Renal cortex interstitium (tissue), 11 donors: ENCODE results near the gene TGM5. TPM values are rescaled to one million over a fixed set of nuclear protein-coding genes. Genes with fewer than 3 reads are reported as not detected.
"Not testable (repeated sequence)": the region's sequence is repeated elsewhere in the genome, so short reads cannot be mapped to it uniquely, and the experiment has no call there.

Experiments
- DNase-seq, 11 donors: peaks; one replicate each; pipeline ENCODE4 v3.0.0-alpha.2; 2013; ENCODE audit warnings: low read depth in 9 of 11, low spot score in 4 of 11; ENCODE audit errors: extremely low read depth in 1 of 11
- polyA plus RNA-seq, 3 donors: library from polyadenylated mRNA; unstranded; fragments of 120-200 nt; gene quantifications; one replicate each; pipeline ENCODE4 v1.2.1, GENCODE V29; 2013; ENCODE audit not compliant: insufficient read length in 3 of 3

TGM5 gene
- polyA plus RNA-seq, 3 donors = not detected

DNA sequence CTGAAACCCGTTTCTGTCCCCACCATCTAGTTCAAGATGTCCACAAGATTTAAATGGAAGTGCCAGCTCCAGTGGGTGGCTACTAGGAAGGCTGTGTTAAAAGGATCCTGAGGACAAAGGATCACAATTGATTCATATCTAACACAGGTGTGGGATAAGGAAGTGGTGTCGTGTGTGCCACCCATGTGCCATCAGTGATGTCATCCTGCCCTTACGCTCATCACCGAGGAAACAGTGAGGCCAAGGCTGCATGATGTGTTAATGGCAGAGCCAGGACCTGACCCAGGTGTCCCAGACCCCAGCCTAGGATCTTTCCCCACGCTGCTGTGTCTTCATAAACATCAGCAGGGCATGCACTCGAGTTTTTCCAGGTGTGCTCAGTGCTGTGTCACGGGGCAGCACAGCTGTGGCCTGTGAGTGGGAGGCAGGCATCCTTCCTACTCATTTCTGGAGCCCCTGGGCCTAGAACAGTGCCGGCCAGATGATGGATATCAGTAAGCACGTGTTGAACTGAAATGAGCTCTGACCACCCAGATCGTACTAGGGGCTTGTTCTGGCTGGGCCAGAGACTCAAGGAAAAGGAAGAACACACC lies 10.6 kb upstream of the TGM5 start:
- no peak for DNase-seq

GRCh38 chr15:43276563-43277200 lies 10.0 kb upstream of the TGM5 start:
- no peak for DNase-seq

GRCh38 chr15:43275740-43276562 lies 9.2 kb upstream of the TGM5 start:
- DNase-seq = no peak

DNA sequence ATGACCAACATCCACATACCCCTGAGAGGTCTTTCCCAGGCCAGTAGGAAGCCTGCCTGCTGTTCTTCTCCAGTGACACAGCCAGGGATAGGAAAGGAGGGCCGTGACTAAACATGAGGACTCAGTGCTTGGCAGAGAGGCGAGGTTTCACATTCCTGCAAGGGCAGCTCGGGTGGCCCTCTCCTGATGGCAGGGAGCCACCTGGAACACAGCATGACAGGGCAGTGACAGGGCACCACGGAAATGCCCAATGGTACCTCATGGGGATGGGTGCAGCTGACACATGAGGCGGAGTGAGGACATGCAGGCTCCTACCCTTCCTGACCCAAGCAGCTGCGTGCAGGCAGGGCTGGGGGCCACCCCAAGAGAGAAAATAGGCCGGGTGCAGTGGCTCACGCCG lies 7.4 kb upstream of the TGM5 start:
- no peak for DNase-seq

DNA sequence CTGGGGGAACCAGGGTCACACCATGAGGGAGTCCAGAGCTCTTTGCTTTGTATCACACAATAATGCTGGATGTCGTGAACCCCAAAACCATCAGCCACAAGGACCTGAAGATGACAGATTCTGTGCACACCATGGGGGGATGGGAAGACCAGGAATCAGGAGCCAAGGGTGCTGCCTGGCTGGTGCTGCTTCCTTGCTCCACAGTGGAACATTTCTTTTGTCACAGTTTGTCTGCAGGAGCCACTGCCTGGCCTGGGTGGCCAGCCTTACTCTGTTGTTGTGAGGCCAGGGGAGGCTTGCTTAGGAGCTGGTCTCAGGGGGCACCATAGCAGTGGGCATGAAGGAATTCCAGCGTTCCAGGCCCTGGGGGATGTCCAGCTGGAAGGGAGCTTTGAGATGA lies 6.5 kb upstream of the TGM5 start:
- no peak for DNase-seq

GRCh38 chr15:43271908-43272307 lies 5.2 kb upstream of the TGM5 start:
- DNase-seq = not testable (repeated sequence)

- peak in 1 of 11 donors; percentile 14 for DNase-seq
These were observed 4.1 kb upstream of the TGM5 start for GRCh38 chr15:43270676-43271306.

GRCh38 chr15:43270113-43270665 lies 3.5 kb upstream of the TGM5 start:
- DNase-seq = no peak

- DNase-seq = no peak
These were observed 1.7 kb upstream of the TGM5 start for GRCh38 chr15:43268111-43269105.

DNA sequence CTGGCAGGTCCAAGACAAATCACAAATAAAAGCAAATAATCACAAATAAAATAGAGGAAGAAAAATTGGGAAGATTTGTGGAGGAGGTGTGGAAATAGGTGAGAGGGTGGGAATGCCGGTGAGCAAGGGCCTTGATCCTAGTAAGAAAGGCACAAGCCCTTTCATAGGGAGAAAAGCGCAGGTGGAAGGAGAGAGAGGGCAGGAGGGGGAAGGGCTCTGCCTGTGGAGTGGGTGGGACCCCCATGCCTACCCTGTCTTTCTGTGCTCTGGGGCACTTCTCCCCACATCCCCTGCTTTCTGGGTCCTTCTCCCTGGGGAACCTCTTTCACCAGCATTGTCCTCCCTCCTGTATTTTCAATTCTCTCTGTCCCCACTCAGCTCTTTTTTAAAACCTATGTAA lies 711 bp upstream of the TGM5 start:
- DNase-seq = no peak

DNA sequence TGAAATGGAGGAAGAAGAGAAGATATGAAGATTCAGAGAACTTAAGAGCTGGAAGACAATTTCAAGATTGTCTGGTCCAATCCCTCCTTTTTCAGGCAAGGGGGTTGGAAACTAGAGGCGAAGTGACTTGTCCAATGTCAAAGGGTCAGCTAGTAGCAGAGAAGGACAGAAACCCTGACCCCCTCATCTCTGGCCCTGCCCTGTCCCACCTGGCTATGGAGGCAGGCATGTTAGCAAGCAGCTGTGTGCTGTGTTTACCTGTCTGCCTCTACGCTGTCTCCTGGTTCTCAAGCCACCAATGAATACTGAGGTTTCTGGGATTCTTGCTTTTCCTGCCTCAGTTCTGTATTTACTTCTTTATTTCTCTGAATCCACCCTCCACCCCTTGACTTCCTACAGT lies 342 bp downstream of the TGM5 start:
- no peak for DNase-seq

- DNase-seq = no peak
These were observed 6.6 kb downstream of the TGM5 start for GRCh38 chr15:43260011-43260615.

GRCh38 chr15:43258781-43259180 lies 7.9 kb downstream of the TGM5 start:
- DNase-seq = no peak

- no peak for DNase-seq
These were observed 10.4 kb downstream of the TGM5 start for GRCh38 chr15:43256341-43256740.

DNA sequence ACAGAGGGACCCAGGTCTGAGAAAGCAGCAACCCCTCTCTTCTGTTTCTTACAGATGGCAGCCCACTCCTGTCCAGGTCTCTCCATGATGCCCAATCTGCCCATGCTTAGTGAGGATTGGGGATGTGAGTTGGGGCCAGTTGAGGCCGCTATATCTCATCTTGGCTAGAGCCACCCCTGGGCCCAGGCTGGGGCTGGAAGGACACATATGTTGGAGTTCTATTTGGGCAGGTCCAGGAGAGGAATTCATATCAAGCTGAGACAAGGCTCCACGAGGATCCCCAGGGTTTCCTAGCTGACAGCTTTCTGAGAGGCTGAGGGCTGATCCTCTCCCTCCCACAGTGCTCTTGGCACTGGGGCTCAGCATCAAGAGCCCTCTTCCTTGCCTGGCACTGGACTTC lies 11.4 kb downstream of the TGM5 start:
- no peak for DNase-seq

DNA sequence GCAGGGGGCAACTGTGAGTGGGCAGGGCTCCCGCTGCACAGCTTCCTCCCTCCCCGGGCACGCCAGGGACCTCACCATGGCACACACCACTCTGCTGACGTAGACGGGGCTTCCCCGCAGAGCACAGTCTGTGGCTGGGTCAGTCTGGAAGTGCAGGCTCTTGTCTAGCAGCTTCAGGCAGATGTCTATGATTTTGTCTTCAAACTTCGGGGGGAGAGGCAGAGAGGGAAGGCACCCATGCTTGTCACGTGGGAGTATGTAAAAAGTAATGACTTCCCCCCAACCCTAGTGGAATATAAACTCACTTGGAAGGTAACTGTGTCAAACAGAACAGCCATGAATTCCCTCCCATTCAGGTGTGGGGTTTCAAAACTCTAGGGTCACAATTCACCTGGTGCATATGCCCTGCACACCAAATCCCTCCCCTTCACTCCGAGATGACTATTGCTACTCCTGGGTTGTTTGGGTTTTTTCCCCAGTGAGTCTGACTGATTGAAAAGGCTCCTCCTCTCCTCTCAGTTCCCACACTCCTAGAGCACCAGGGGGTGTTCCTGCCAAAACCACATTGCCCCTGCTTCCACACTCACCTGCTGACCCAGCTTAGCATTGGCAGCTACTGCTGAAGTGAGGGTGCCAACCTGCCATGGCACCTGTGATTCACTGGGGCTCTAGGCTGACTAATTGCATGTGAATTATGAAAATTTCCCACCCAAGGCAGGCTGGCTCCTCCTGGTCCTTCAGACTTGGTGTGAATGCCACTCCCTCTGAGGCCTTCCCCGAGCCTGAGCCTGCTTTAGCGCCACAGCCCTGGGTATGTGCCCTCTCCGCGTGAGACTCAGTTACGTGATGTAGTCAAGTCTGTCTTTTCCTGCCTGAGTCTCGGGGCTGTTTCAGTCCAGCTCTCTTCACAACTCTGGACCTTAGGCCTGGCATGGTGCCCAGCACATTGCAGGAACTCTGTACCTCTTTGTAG lies 13.0 kb downstream of the TGM5 start:
- DNase-seq = peak in 1 of 11 donors; percentile 4

- no peak for DNase-seq
These were observed 14.9 kb downstream of the TGM5 start for GRCh38 chr15:43251871-43252250.
